ENCODE results near the gene CDC34.

CDC34 gene

GRCh38 chr19:541699-542098 is 10.1 kb downstream of the CDC34 start:
- DNase-seq (ENCODE audit: low spot score) (no peak), FAIRE-seq (no peak)

- DNase-seq (ENCODE audit: low spot score) (no peak), FAIRE-seq (no peak)
These were observed 10.8 kb downstream of the CDC34 start for GRCh38 chr19:542173-542866.

- DNase-seq (ENCODE audit: low spot score) (no peak), FAIRE-seq (no peak)
These were observed 12.5 kb downstream of the CDC34 start, which contains the start of gene GZMM for GRCh38 chr19:543910-544608. Gene GZMM, plus strand, starts transcription at chr19:544053. Its CDS starts 19 bp downstream, at chr19:544072.

DNA sequence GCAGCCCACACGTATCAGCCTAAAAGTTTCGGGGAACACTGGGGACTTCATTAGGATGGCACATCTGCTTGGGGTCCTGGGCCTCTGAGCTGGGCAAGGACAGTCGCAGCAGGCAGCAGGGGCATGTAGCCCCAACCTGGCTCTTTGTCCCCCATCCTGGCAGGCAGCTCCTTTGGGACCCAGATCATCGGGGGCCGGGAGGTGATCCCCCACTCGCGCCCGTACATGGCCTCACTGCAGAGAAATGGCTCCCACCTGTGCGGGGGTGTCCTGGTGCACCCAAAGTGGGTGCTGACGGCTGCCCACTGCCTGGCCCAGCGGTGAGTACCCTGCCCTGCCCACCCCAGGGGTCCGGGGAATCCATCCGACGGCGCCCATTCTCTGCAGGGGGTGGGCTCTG is 15.6 kb downstream of the CDC34 start:
- DNase-seq (ENCODE audit: low spot score), result no peak
- no peak for FAIRE-seq

DNA sequence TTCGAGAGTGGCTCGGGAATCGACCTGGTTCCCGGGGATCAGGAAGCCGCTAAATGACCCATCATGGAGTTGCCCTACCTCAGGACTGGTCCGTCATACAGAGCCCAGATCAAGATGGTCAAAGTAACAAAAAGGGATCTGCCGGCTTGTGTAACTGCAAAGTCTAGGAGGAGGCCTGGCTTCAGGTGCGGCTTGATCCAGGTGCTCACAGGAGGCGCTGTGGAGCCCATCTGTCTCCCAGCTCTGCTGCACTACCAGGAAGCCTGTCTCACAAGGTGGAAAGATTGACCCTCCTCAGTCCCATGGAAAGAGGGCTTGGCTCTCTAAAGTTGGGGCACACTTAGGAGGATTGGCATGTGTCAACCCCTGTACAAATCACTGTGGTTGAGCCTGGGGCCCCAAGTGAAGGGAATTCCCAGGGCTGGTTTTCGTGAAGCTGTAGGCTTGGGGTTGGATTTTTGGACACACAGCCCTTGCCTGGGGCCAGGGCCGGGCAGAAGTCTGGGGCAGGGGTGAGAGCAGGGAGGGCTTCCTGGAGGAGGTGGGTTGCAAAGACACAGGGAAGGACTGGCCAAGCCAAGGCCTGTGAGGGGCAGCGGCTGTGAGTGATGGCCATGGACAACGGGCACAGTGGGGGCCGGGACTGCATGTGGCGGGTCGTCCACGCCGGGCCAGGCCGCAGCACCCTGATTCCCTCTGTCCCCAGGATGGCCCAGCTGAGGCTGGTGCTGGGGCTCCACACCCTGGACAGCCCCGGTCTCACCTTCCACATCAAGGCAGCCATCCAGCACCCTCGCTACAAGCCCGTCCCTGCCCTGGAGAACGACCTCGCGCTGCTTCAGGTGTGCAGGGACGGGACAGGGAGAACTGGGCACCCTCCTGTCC is 16.5 kb downstream of the CDC34 start:
- DNase-seq (ENCODE audit: low spot score) (no peak), FAIRE-seq (no peak)

DNA sequence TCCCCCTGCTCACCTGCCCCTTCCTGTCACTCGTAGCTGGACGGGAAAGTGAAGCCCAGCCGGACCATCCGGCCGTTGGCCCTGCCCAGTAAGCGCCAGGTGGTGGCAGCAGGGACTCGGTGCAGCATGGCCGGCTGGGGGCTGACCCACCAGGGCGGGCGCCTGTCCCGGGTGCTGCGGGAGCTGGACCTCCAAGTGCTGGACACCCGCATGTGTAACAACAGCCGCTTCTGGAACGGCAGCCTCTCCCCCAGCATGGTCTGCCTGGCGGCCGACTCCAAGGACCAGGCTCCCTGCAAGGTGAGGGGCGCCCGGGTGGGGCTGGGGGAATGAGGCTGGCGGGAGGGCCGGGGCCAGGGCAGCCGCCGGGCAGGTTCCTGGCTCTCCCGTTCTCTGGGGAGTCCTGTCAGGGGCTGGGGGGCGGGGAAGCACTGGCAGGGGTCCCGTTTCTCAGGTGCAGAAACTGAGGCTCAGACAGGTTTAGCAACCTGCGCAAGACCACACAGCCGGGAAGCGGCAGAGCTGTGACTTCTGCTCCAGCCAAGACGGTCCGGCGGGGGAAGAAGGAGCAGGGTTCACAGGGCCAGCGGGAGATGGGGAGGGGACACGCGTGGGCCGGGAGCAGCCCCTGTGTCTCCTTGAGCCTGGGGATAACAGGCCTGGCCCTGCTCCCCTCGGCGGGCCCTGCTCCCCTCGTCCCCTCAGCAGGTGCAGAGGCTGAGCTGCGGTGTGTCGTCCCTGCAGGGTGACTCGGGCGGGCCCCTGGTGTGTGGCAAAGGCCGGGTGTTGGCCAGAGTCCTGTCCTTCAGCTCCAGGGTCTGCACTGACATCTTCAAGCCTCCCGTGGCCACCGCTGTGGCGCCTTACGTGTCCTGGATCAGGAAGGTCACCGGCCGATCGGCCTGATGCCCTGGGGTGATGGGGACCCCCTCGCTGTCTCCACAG is 17.6 kb downstream of the CDC34 start:
- DNase-seq (ENCODE audit: low spot score), result no peak
- no peak for FAIRE-seq

- no peak for DNase-seq (ENCODE audit: low spot score)
- no peak for FAIRE-seq
These were observed 23.3 kb downstream of the CDC34 start for GRCh38 chr19:554817-555216.

- DNase-seq (ENCODE audit: low spot score), result no peak
- FAIRE-seq, result no peak
These were observed 23.9 kb downstream of the CDC34 start for GRCh38 chr19:555474-555808.

GRCh38 chr19:556611-557382 is 25.2 kb downstream of the CDC34 start:
- FAIRE-seq, result no peak
- DNase-seq (ENCODE audit: low spot score), result no peak

DNA sequence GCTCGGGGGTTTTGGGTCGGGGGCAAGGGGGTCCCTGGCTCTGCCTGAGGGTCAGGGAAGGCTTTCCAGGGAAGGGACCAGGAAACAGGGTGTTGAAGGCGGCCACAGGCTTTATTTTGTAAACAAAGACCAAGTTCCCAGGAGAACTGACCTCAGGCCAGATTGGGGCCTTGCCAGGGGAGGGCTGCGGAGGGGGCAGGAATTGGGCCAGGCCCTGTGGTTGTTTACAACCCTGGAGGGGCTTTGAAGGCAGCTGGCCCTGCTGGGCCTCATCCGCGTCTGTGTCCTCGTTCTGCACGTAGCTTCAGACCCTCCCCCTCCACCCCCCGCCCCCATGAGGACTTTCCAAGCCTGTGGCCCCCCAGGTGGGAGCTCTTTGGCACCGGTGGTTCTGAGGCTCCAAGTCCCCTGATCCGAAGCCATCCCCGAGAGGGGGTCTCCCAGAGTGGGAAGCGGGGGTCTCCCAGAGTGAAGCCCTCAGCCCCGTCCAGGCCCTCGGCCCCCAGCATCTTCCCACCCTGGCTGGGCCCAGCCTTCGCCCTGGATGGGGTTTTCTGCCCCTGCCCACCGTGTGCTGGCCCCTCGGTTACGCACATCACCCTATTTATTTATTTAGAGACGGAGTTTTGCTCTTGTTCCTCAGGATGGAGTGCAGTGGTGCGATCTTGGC is 27.3 kb downstream of the CDC34 start:
- no peak for DNase-seq (ENCODE audit: low spot score)
- FAIRE-seq, result no peak

DNA sequence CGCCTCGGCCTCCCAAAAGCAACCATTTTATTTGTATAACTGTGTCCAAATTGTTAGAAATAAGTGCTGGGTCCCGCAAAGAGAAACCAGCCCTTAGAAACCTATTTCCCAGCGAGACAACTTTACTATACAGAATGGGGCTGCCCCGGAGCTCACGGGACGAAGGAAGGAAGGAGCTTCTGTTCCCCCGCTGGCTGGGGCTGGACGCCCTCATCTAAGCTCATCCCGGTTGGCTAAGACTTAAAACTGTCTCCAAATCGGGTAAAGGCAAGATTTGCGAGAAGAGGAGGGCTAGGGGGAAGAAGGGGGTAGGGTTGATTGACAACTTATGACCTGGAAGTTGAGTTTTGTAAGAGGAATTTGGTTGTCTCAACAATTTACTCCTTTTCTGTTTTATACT is 28.6 kb downstream of the CDC34 start:
- DNase-seq (ENCODE audit: low spot score) (no peak), FAIRE-seq (no peak)

GRCh38 chr19:566403-566802 is 34.8 kb downstream of the CDC34 start:
- DNase-seq (ENCODE audit: low spot score) (no peak), FAIRE-seq (no peak)

- FAIRE-seq, result no peak
- no peak for DNase-seq (ENCODE audit: low spot score)
These were observed 35.3 kb downstream of the CDC34 start for GRCh38 chr19:566844-567243.

DNA sequence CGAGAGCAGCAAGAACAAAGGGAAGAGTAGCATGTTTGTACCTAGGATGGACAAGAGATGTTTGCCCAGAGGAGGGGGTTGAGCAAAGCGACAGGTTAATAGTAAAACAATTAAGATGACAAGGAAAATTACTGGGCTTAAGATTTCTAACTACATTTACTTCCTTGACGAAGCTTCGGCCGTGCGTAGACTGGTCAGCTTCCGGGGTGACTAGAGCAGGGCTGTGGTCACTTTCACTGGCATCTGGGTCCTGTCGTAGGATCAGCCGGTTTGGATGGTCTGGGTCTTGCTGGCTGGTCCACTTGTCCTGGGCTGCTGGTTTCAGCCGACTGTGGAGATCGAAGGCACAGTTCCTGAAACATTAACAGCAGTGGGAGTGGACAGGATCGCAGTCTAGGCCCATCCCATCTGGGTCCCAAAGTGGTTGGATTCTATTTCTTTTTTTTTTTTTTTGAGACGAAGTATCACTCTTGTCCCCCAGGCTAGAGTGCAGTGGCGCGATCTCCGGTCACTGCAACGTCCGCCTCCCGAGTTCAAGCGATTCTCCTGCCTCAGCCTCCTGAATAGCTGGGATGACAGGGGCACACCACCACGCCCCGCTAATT is 35.8 kb downstream of the CDC34 start:
- no peak for FAIRE-seq

GRCh38 chr19:570251-570686 is 38.7 kb downstream of the CDC34 start:
- FAIRE-seq (no peak), DNase-seq (ENCODE audit: low spot score) (no peak)

More for the DNA sequence above, 35.8 kb downstream of the CDC34 start:
- no peak for DNase-seq (ENCODE audit: low spot score)

GRCh38 chr19:570937-571565 is 39.5 kb downstream of the CDC34 start:
- no peak for DNase-seq (ENCODE audit: low spot score)
- no peak for FAIRE-seq

DNA sequence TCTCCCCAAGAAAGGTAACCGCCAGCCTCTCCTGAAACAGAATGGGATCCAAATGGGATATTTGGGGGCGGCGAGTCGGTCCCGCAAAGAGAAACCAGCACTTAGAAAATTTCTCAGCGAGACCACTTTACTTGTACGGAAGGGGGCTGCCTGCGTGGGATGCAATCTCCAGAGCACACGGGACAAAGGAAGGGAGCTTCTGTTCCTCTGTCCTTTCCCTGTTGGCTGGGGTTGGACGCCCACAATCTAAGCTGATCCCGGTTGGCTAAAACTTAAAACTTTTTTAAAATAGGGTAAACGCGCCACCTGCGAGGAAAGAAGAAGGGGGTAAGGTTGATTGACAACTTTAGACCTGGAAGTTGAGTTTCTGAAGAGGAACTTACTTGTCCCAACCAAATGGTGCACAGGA is 40.0 kb downstream of the CDC34 start:
- DNase-seq (ENCODE audit: low spot score), result no peak
- FAIRE-seq, result no peak

DNA sequence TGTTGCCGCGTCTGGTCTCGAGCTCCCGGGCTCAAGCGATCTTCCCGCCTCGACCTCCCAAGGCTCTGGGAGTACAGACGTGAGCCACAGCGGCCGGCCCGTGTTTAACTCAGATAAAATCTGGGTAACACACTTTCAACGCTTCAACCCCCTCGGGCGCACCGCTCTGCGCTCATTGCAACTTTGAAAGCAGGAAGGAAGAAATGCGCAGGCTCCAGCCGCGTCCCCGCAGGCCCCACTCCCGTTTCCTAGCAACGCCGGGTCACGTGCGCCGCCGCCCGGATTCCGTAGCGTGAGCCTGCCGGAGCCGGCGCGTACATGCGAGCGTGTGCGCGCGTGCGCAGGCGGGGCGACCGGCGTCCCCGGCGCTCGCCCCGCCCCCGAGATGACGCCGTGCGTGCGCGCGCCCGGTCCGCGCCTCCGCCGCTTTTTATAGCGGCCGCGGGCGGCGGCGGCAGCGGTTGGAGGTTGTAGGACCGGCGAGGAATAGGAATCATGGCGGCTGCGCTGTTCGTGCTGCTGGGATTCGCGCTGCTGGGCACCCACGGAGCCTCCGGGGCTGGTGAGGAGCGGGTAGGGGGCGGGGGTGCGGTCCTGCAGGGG is 40.7 kb downstream of the CDC34 start, which contains the start of gene BSG:
Gene BSG, plus strand, starts transcription at position 457 of the 603 bp plus-strand sequence. Its CDS starts 39 bp downstream, at position 496.
- FAIRE-seq (no peak), DNase-seq (ENCODE audit: low spot score) (peak; percentile 93)
